CD4-positive, alpha-beta T cell treated with Interferon alpha-2 for 1 hour (primary cell): ENCODE measurements around the gene ADAMTS6.
"Not testable (repeated sequence)": the region's sequence is repeated elsewhere in the genome, so short reads cannot be mapped to it uniquely, and the experiment has no call there.

Source experiments
- DNase-seq, 2 donors: peaks; one replicate each; pipeline ENCODE4 v3.0.0-alpha.2; 2020 to 2022

The ADAMTS6 gene, protein sequence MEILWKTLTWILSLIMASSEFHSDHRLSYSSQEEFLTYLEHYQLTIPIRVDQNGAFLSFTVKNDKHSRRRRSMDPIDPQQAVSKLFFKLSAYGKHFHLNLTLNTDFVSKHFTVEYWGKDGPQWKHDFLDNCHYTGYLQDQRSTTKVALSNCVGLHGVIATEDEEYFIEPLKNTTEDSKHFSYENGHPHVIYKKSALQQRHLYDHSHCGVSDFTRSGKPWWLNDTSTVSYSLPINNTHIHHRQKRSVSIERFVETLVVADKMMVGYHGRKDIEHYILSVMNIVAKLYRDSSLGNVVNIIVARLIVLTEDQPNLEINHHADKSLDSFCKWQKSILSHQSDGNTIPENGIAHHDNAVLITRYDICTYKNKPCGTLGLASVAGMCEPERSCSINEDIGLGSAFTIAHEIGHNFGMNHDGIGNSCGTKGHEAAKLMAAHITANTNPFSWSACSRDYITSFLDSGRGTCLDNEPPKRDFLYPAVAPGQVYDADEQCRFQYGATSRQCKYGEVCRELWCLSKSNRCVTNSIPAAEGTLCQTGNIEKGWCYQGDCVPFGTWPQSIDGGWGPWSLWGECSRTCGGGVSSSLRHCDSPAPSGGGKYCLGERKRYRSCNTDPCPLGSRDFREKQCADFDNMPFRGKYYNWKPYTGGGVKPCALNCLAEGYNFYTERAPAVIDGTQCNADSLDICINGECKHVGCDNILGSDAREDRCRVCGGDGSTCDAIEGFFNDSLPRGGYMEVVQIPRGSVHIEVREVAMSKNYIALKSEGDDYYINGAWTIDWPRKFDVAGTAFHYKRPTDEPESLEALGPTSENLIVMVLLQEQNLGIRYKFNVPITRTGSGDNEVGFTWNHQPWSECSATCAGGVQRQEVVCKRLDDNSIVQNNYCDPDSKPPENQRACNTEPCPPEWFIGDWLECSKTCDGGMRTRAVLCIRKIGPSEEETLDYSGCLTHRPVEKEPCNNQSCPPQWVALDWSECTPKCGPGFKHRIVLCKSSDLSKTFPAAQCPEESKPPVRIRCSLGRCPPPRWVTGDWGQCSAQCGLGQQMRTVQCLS (N-terminal part only)

DNA sequence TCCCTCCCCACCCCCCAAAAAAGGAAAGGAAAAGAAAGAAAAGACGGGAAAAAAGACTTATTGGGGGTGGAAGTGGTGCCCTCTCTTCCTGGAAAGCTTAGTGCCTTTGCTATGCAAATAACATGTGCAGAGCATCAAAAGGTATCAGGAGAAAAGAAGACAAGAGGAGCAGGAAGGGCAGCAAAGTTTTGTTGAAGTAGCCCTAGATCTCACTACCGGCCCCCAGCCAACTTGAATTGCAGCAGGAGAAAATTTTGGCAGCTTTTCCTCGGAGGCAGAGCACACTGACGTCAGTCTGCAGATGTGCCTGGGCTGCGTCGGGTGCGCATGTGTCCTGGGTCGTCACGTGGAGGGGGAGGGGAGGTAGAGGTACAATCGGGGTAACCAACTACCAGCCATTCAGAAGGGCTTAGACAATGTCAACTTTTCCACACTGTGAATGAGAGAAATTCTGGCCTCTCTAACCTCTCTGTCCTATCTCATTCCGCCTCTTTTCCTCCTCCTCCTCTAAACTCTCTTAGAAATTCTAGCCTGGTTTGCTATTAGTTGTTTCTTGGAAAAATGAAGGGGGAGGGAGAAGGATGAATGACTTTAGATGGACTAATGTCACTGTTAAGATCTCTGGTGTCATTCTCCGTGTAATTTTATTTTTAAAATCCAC is at the start of gene ADAMTS6:
TSS of gene ADAMTS6 (minus strand) at position 286 of the 661 bp plus-strand sequence. CDS start 8,247 bp downstream, outside the sequence.
- DNase-seq = peak; percentile 81 to 83

DNA sequence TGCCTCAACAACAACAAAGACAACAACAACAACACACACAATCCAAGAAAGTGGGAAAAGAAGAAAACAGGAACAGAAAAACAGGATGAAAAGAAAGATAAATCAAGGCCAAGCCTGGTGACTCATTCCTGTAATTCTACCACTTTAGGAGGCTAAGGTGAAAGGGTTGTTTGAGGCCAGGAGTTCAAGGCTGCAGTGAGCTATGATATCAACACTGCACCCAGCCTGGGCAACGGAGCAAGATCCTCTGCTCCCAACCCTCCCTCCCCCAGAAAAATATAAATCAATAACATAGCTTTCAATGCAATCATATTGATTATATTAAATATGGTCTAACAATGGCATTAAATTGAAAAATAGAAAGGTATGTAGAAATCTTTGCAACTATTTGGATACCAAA is 49.2 kb upstream of the ADAMTS6 start:
- no peak for DNase-seq

DNA sequence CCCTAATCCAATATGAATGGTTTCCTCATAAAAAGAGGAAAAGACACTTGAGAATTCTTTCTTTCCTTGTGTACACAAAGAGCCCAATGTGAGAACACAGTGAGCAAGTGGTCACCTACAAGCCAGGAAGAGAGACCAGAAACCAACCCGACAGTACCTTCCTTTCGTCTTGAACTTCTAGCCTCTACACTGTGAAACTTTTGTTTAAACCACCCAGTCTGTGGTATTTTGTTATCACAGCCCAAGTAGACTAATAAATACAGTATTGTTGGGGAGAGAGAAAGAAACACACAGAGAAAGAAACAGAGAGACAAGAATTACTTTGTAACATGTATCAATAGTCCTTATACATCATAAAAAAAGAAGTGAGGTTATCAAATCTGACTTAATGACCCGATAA is 44.0 kb upstream of the ADAMTS6 start:
- DNase-seq = no peak

DNA sequence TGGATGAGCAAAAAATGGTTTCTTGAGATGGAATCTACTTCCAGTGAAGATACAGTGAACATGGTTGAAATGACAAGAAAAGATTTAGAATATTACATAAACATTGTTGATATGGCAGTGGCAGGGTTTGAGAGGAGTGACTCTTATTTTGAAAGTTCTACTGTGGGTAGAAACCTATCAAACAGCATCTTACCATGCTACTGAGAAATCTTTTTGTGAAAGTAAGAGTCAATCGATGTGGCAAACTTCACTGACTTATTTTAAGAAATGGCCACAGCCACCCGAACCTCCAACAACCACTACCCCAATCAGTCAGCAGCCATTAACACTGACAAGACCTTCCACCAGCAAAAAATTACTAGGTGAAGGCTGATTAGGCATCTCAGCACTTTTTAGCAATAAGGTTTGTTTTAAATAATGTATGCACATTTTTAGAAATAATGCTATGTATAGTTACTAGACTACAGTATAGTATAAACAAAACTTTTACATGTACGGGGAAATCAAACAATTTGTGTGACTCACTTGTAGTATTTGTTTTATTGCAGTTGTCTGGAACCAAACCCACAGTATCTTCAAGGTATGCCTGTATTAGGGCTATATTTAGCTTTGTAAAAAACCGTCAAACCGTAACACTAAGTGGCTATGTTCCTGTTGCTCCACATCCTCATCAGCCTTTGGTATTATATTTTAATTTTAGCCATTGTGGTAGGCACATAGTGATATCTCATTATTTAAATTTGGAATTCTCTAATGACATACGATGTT is 30.6 kb upstream of the ADAMTS6 start:
- no peak for DNase-seq

DNA sequence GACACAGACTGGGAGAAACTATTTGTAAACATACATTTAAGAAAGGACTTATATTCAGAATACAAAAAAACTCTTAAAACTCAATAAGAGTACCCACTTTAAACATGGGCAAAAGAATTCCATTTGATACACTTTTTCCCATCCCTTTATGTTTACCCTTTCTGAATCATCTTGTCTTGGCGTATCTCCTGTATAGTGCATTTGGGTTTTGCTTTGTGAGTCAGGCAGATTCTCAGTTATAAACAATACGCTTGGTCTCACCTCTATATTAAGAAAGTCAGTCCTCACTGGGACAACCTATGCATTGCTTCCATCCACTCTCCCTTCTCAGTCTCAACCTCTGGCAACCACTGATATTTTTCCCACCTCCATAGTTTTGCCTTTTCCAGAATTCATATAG is 27.3 kb upstream of the ADAMTS6 start:
- DNase-seq = no peak

DNA sequence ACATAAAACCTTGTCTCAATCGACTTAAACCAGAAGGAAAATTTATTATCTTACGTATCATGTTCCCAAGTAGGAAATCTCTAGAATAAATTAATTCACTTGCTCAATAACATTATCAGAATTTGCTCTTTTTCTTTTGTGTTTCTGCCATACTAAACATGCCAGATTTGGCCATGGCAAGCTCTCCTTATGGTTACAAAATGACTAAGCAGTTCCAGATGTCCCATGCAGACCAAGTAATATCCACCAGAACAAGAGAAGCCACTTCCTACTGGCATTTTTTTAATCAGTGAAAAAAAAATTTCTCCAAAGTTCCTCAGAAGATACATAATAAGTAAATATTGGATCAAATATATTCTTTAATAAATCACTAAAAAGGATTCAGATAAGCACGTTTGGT is 25.2 kb upstream of the ADAMTS6 start:
- no peak for DNase-seq

DNA sequence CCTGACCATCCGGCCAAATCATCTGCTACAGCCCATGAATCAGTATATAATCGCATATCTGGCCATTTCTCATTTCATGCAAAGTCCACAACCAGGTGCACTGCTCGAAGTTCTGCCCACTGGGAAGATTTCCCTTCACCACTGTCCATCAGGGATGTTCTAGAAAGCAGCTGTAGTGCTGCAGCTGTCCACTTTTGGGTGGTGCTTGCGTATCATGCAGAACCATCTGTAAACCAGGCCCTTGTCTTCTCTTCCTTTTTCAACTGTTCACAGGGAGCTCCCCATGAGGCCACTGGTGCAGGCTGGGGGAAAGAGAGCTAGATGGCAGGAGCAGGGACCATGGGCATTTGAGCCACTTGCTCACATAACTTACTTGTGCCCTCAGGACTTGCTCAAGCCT is 7.4 kb upstream of the ADAMTS6 start:
- no peak for DNase-seq

DNA sequence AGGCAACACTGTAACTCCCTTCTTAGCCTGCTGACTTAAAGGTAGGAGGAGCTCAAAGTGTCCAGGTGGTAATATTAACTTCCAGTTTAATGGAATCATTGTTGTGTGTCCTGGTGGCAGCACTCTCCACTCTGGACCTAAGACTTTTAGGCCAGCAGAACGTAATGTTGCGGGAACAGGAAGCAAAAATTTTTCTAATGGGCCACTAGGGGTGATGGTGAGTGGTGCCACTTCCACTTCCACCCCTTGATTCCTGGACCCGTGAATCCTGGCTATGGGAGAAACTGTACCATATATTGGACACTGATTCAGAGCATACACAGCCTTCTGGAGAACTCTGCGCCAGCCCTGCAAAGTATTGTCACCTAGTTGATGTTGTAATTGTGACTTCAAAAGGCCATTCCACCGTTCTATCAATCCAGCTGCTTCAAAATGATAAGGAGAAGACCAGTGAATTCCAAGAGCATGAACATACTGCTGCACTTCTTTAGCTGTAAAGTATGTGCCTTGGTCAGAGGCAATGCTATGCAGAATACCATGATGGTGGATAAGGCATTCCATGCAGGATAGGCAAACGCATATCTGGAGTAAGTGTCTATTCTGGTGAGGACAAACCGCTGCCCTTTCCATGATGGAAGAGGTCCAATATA is 6.4 kb upstream of the ADAMTS6 start:
- not testable (repeated sequence) for DNase-seq

DNA sequence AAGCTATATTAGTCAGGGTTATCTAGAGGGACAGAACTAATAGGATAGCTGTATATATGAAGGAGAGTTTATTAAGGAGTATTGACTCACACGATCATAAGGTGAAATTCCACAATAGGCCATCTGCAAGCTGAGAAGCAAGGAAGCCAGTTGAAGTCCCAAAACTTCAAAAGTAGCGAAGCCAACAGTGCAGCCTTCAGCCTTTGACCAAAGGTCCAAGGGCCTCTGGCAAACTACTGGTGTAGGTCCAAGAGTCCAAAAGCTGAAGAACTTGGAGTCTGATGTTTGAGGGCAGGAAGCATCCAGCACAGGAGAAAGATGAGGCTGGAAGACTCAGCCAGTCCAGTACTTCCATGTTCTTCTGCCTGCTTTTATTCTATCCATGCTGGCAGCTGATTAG is 5.1 kb upstream of the ADAMTS6 start:
- not testable (repeated sequence) for DNase-seq

DNA sequence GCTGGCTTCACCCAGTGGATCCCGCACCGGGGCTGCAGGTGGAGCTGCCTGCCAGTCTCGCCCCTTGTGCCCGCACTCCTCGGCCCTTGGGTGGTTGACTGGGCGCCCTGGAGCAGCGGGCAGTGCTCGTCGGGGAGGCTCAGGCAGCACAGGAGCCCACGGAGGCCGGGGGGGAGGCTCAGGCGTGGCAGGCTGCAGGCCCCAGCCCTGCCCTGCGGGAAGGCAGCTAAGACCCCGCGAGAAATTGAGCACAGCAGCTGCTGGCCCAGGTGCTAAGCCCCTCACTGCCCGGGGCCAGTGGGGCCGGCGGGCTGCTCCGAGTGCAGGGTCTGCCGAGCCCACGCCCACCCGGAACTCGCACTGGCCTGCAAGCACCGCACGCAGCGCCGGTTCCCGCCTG is 3.7 kb upstream of the ADAMTS6 start:
- no peak for DNase-seq

DNA sequence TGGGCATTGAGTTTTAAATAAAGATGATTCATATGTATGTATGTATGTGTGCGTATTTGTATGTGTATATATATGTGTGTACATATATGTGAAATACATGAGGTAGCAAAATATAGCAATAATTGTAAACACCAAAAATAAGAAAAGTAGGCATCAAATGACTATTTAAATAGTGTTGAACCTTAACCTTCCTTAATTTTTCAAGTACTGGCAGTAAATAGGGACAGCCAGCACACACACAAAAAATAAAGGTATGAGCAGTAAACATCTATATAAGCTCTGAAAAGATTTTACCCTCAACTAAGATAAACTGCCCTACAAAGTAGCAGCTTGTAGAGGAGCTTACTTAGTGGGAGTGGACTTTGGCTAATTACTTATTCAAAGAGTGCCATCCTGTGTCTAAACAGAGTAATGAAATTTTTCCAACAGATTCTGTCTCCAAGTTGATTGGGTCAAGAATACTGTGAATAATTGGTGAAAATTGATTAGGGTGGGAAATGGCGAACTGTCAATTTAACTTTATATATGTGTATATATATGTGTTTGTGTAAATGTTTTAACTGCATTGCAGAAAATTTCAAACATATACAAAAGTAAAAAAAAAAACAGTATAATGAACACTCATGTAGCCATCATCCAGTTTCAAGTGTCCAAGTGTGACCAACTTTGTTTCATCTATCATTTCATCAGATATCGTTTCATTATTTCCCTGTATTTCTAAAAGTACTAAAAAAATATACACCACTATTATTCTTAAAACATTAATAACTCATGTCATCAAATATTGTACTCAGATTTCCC is 2.0 kb upstream of the ADAMTS6 start:
- DNase-seq = peak in 1 of 2 donors; percentile 72

DNA sequence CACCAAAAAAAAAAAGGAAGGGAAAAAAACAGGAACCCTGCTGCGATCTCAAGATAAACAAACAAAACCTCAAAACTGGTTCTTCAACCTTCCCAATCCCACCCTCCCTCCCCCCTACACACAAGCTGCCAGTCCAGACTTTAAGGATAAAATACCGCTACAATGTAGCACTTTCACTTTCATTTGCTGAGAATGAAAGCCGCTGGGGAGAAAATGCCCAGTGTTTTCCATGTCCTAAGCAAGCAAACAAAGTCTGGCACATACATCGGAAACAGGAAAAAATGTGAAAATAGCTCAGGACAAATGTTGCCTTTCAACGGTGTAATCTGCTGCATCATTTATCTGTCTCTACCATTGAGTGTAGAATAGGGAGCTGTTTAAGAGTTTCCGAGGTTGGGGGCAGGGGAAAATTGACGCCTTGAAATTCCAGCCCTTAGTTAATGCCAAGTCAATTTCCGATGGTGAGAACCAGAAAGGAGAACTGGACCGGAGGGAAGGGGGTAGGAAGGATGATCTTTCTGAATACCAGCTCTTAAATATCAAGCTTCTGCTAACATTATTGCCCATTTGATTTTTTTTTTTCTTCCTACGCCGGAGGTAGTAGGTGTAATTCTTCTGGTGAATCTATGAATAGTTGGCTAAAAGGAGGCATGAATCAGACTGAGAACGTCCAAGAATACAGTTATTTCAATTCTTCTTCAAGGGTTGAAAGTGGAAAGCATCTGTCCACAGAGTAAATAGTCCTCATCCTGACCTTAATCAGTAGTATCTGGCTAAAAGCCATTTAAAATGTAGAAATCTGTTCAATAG is 1.2 kb upstream of the ADAMTS6 start:
- peak in 1 of 2 donors; percentile 55 for DNase-seq

DNA sequence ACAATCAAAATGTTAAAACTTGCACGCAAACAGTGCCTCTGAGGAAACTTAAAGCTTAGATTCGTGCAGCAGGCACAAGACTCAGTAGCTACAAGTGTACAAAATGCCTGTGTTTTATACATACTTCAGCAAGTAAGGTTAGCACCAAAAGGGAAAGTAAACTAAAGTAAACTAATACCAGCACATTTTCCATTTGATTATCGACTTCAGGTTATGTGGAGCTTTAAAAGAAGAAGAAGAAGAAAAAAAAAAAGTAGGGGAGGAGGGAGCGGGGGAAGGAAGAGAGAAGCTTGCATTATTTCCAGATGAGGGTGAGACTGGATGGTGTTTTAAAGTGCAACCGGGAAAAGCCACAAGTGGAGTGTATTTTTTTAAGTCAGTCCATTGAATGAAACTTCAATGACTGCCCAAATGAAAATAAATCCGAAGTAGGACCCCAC is 596 bp upstream of the ADAMTS6 start:
- peak in 1 of 2 donors; percentile 22 for DNase-seq

DNA sequence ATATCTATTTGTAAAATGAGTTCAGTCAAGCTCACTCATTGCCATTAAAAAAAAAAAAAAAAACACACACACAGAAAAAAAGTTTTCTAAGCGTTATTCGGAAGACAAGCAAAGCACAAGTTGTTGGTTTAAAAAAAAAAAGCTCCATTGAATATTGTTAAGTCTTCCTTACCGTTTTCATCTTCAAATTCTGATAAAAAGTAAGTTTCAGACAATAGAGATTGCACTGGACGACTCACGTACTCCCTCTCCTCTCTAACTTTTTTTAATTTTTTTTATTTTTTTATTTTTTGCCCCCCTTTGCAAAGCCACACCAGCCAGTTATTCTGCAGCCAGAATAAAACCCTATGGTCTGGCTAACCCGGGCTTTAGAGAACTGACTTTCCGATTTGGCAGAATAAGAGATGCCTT is 544 bp downstream of the ADAMTS6 start:
- no peak for DNase-seq

DNA sequence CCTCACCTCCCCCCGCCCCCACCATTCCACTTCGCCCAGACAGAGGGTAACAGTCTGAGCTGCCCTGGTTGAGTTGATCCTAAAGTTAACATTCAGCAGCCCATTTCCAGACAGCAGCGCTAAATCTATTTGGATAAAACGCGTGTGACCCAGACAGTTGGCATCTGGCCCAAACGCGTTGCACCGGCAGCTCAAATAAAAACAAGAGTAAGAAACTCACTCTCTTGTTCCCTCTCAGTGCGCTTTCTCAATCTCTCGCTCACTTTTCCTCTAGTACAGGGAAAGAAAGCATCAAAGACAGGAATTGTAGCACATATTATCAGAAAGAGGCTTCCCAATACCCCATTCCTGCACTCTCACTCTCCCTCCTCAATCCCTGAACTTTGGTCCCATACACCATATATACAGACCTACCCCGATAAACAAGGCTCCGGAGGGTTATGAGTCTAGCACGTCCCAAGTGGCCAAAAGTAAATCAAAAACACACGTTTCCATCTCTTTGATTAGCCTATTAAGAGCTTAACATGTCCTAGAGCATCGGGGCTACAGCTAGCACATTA is 1.3 kb downstream of the ADAMTS6 start:
- peak in 1 of 2 donors; percentile 37 for DNase-seq

DNA sequence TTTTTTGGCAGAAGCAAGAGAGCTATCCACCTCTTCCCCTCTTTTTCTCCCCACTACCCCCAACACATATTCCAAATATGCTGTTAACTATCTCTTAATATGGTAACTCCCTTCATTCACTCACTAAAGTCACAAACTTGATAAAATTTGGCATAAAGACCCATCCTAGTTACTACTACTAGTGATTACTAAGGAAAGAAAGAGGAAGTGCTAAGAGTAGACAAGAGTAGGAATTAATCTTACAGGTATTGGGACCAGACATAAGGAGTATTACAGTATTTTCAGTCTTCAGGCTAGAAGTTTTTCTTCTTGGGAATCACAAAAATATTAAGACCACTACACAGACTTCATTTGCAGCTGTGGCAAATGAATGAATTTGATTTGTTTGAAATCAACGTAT is 2.2 kb downstream of the ADAMTS6 start:
- DNase-seq = no peak

DNA sequence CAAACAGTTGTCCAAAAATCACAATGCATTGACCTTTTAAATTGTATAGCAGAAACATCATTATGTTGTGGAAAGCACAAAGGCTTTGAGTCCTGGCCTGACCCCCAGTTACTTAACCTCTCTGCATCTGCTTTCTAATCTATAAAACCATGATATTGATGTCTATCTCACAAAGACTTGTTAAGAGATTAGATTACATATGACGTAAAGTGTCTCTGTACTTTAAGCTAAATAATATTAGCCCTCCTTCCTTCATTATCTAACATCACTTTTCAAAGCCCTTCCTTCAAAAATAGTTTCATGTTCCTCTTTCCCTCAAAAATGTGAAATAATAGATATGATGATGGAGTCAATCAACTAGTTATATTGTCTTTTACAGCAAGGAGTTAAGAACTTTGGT is 3.4 kb downstream of the ADAMTS6 start:
- DNase-seq = no peak

DNA sequence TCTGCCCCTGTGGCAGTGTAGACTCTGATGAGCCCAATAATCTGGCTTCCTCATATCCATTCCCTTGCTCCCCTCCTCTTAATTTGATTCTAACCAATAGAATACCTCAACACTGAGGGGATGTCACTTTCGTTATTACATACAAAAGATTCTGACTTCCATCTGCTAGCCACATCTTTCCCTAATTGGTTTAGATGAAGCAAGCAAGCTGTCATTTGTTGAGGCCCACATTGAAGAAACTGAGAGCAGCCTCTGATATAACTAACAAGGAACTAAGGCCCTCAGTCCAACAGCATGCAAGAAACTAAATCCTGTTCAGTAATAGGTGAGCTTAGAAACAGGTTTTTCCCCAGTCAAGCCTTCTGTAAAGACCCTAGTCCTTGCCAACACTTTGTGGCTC is 5.8 kb downstream of the ADAMTS6 start:
- DNase-seq = no peak

DNA sequence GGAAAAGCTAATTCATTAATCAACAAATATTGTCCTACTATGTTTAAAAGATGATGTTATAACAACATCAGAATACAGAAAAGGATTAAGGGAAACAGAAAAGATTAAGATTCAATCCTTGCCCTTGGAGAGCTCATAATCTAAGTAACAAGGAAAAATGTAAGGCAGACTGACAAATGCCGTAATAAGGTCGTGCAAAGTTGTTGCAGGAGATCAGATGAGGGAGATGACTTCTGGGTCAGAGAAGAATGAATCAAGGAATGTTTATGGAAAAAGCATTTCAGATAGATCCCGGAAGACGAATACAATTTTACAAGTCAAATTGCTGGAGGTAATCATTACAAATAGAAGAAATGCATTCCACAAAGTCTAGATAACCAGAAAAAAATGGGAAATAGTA is 6.4 kb downstream of the ADAMTS6 start:
- no peak for DNase-seq
